ENCODE data around the gene PAX2. TPM values are rescaled to one million over a fixed set of nuclear protein-coding genes. Genes with fewer than 3 reads are reported as not detected.

Gene PAX2
- total RNA-seq, 4 donors from 2014 or later = not detected

GRCh38 chr10:100738055-100738827 lies 7.1 kb upstream of the PAX2 start:
- Histone ChIP-seq H3K4me3 (peak overlapping the region in 2 of 4 donors; percentile 36 to 40), H3K27me3 (peaks cover 0 to 100% (median 85%) of the 10 kb centered on the region in 4 donors), H3K4me1 (peaks cover 13 to 68% (median 56%) of the 10 kb centered on the region in 4 donors), H3K27ac (replicated peaks in 1 of 4) (no peak overlapping the region), H3K9me3 (no peaks in the 10 kb centered on the region), H3K36me3 (no peaks in the 10 kb centered on the region)
- no peak for DNase-seq (ENCODE audit: extremely low spot score)
- TF ChIP-seq POLR2A (IDR thresholded peaks at IDR 0.05; ENCODE audit: low read depth) (no peak), POLR2AphosphoS5 (IDR thresholded peaks at IDR 0.05) (no peak), EP300 (IDR thresholded peaks at IDR 0.05) (no peak)
- TF ChIP-seq, protein P1, sequence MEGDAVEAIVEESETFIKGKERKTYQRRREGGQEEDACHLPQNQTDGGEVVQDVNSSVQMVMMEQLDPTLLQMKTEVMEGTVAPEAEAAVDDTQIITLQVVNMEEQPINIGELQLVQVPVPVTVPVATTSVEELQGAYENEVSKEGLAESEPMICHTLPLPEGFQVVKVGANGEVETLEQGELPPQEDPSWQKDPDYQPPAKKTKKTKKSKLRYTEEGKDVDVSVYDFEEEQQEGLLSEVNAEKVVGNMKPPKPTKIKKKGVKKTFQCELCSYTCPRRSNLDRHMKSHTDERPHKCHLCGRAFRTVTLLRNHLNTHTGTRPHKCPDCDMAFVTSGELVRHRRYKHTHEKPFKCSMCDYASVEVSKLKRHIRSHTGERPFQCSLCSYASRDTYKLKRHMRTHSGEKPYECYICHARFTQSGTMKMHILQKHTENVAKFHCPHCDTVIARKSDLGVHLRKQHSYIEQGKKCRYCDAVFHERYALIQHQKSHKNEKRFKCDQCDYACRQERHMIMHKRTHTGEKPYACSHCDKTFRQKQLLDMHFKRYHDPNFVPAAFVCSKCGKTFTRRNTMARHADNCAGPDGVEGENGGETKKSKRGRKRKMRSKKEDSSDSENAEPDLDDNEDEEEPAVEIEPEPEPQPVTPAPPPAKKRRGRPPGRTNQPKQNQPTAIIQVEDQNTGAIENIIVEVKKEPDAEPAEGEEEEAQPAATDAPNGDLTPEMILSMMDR (IDR thresholded peaks at IDR 0.05) = no peak
- intact Hi-C loops (cut with DNase I) = no loop called here
- WGBS = 11% methylated on average over 20 of the region's 21 CpGs

GRCh38 chr10:100739517-100740368 lies 5.6 kb upstream of the PAX2 start:
- intact Hi-C loops (cut with DNase I) = loop anchor here (5.0 kb wide), 1 partner anchor 67 kb away; no protein-coding TSS in a partner anchor
- peaks cover 0 to 100% (median 95%) of the 10 kb centered on the region in 4 donors for H3K27me3 ChIP-seq

GRCh38 chr10:100740476-100741377 lies 4.7 kb upstream of the PAX2 start:
- DNase-seq (ENCODE audit: extremely low spot score) = no peak
- Histone ChIP-seq H3K27me3 (peaks cover 4 to 100% (median 95%) of the 10 kb centered on the region in 4 donors), H3K36me3 (no peaks in the 10 kb centered on the region), H3K4me3 (no peak overlapping the region), H3K9me3 (no peaks in the 10 kb centered on the region), H3K27ac (replicated peaks in 1 of 4) (no peak overlapping the region), H3K4me1 (peaks cover 35 to 85% (median 75%) of the 10 kb centered on the region in 4 donors)
- TF ChIP-seq POLR2A (IDR thresholded peaks at IDR 0.05; ENCODE audit: low read depth) (no peak), POLR2AphosphoS5 (IDR thresholded peaks at IDR 0.05) (no peak)
- TF ChIP-seq, protein P1 (IDR thresholded peaks at IDR 0.05) = no peak
- intact Hi-C loops (cut with DNase I) = loop anchor here (5.0 kb wide), 1 partner anchor 68 kb away; no protein-coding TSS in a partner anchor
- 12% methylated on average over 16 of the region's 16 CpGs for WGBS

More at GRCh38 chr10:100739517-100740368, 5.6 kb upstream of the PAX2 start:
- H3K9me3 ChIP-seq = no peaks in the 10 kb centered on the region
- DNase-seq (ENCODE audit: extremely low spot score) = no peak
- H3K36me3 ChIP-seq = no peaks in the 10 kb centered on the region
- H3K4me3 ChIP-seq = peak overlapping the region in 1 of 4 donors; percentile 12
- H3K27ac ChIP-seq (replicated peaks in 1 of 4) = no peak overlapping the region
- WGBS = 2% methylated on average over 56 of the region's 56 CpGs
- H3K4me1 ChIP-seq = peaks cover 26 to 83% (median 71%) of the 10 kb centered on the region in 4 donors
- TF ChIP-seq, protein P1 (IDR thresholded peaks at IDR 0.05) = no peak
- TF ChIP-seq POLR2AphosphoS5 (IDR thresholded peaks at IDR 0.05) (no peak), EP300 (IDR thresholded peaks at IDR 0.05) (no peak), POLR2A (IDR thresholded peaks at IDR 0.05; ENCODE audit: low read depth) (no peak)

GRCh38 chr10:100741378-100742075 lies 3.9 kb upstream of the PAX2 start:
- TF ChIP-seq, protein P1 (IDR thresholded peaks at IDR 0.05) = no peak
- TF ChIP-seq POLR2AphosphoS5 (IDR thresholded peaks at IDR 0.05) (no peak), EP300 (IDR thresholded peaks at IDR 0.05) (no peak), POLR2A (IDR thresholded peaks at IDR 0.05; ENCODE audit: low read depth) (no peak)
- H3K4me1 ChIP-seq = peaks cover 40 to 92% (median 82%) of the 10 kb centered on the region in 4 donors
- no peak overlapping the region for H3K27ac ChIP-seq (replicated peaks in 1 of 4)
- no peak overlapping the region for H3K4me3 ChIP-seq
- no peaks in the 10 kb centered on the region for H3K9me3 ChIP-seq
- intact Hi-C loops (cut with DNase I) = loop anchor here (5.0 kb wide), 1 partner anchor 69 kb away; no protein-coding TSS in a partner anchor
- WGBS = 5% methylated on average over 32 of the region's 32 CpGs
- no peak for DNase-seq (ENCODE audit: extremely low spot score)
- H3K27me3 ChIP-seq = peaks cover 4 to 100% (median 95%) of the 10 kb centered on the region in 4 donors
- no peaks in the 10 kb centered on the region for H3K36me3 ChIP-seq
